Midbrain (tissue), 1 donor: ENCODE data around the gene COP1.

Experiments used
- DNase-seq: peaks from one replicate; lab custom pipeline; 2025; lab: John Stamatoyannopoulos, UW

COP1 gene

GRCh38 chr1:175968486-175969172, 238.5 kb downstream of the COP1 start:
- DNase-seq = no peak

GRCh38 chr1:175963740-175964139, 243.3 kb downstream of the COP1 start:
- no peak for DNase-seq

GRCh38 chr1:175960169-175960568, 246.9 kb downstream of the COP1 start:
- no peak for DNase-seq

GRCh38 chr1:175951627-175952026, 255.5 kb downstream of the COP1 start:
- DNase-seq = no peak

GRCh38 chr1:175947771-175948170, 259.3 kb downstream of the COP1 start:
- no peak for DNase-seq

- DNase-seq = no peak
Measured at GRCh38 chr1:175944591-175944990, 262.5 kb downstream of the COP1 start.

GRCh38 chr1:175941164-175941563, 265.9 kb downstream of the COP1 start:
- no peak for DNase-seq

- DNase-seq = no peak
Measured at GRCh38 chr1:175936736-175937135, 270.4 kb downstream of the COP1 start.

- no peak for DNase-seq
Measured at GRCh38 chr1:175935566-175936115, 271.4 kb downstream of the COP1 start.

- no peak for DNase-seq
Measured at GRCh38 chr1:175935166-175935565, 271.9 kb downstream of the COP1 start.

GRCh38 chr1:175933801-175934200, 273.3 kb downstream of the COP1 start:
- no peak for DNase-seq

- DNase-seq = no peak
Measured at GRCh38 chr1:175927944-175928343, 279.1 kb downstream of the COP1 start.

- DNase-seq = no peak
Measured at GRCh38 chr1:175922254-175922881, 284.7 kb downstream of the COP1 start.

- no peak for DNase-seq
Measured at GRCh38 chr1:175920381-175920780, 286.7 kb downstream of the COP1 start.

GRCh38 chr1:175919001-175919400, 288.1 kb downstream of the COP1 start:
- DNase-seq = no peak

- DNase-seq = no peak
Measured at GRCh38 chr1:175918364-175918801, 288.7 kb downstream of the COP1 start.

GRCh38 chr1:175914115-175914514, 293.0 kb downstream of the COP1 start:
- no peak for DNase-seq

GRCh38 chr1:175911138-175911537, 295.9 kb downstream of the COP1 start:
- DNase-seq = no peak

- DNase-seq = no peak
Measured at GRCh38 chr1:175906370-175906769, 300.7 kb downstream of the COP1 start.

GRCh38 chr1:175904808-175905207, 302.3 kb downstream of the COP1 start:
- no peak for DNase-seq

GRCh38 chr1:175902281-175902680, 304.8 kb downstream of the COP1 start:
- no peak for DNase-seq

GRCh38 chr1:175901076-175901836, 305.8 kb downstream of the COP1 start:
- DNase-seq = no peak

GRCh38 chr1:175900171-175900570, 306.9 kb downstream of the COP1 start:
- no peak for DNase-seq
